ENCODE data around the gene KAT6B.

Gene KAT6B

GRCh38 chr10:74957285-74957961, 131.0 kb downstream of the KAT6B start:
- DNase-seq, result no peak

GRCh38 chr10:74958316-74958715, 131.9 kb downstream of the KAT6B start:
- no peak for DNase-seq

- DNase-seq, result no peak
Measured at GRCh38 chr10:74960670-74961069, 134.3 kb downstream of the KAT6B start.

- DNase-seq, result no peak
Measured at GRCh38 chr10:74962517-74962916, 136.1 kb downstream of the KAT6B start.

- no peak for DNase-seq
Measured at GRCh38 chr10:74963549-74963948, 137.1 kb downstream of the KAT6B start.

GRCh38 chr10:74967911-74968666, 141.7 kb downstream of the KAT6B start:
- no peak for DNase-seq

GRCh38 chr10:74968667-74969061, 142.3 kb downstream of the KAT6B start:
- DNase-seq, result no peak

- no peak for DNase-seq
Measured at GRCh38 chr10:74969093-74969492, 142.7 kb downstream of the KAT6B start.

- DNase-seq, result no peak
Measured at GRCh38 chr10:74969530-74969929, 143.1 kb downstream of the KAT6B start.

GRCh38 chr10:74973741-74974392, 147.5 kb downstream of the KAT6B start:
- no peak for DNase-seq

- no peak for DNase-seq
Measured at GRCh38 chr10:74975758-74976157, 149.4 kb downstream of the KAT6B start.

- no peak for DNase-seq
Measured at GRCh38 chr10:74976565-74976964, 150.2 kb downstream of the KAT6B start.

- no peak for DNase-seq
Measured at GRCh38 chr10:74977072-74977471, 150.7 kb downstream of the KAT6B start.

GRCh38 chr10:74977913-74978847, 151.8 kb downstream of the KAT6B start:
- no peak for DNase-seq

- no peak for DNase-seq
Measured at GRCh38 chr10:74981831-74982633, 155.6 kb downstream of the KAT6B start.

- DNase-seq, result no peak
Measured at GRCh38 chr10:74982634-74982982, 156.2 kb downstream of the KAT6B start.

GRCh38 chr10:74983383-74983782, 157.0 kb downstream of the KAT6B start:
- no peak for DNase-seq

GRCh38 chr10:74987339-74988053, 161.1 kb downstream of the KAT6B start:
- DNase-seq, result no peak

- DNase-seq, result no peak
Measured at GRCh38 chr10:74988054-74988775, 161.8 kb downstream of the KAT6B start.

- no peak for DNase-seq
Measured at GRCh38 chr10:74988832-74989561, 162.6 kb downstream of the KAT6B start.

Measured in activated CD4-positive, alpha-beta T cell treated with anti-CD3 and anti-CD28 coated beads, Interleukin-2, amount 50 U/mL, for 1 hour (primary cell).